NCI-H748 (cell line): ENCODE results near the gene MAML2.
A peak's percentile ranks its signal among the peaks of the same experiment; 100 is the strongest.

Source experiments
- DNase-seq: peaks from one replicate; lab custom pipeline; 2025; ENCODE audit not compliant: unreplicated experiment; lab: John Stamatoyannopoulos, UW

Gene MAML2

GRCh38 chr11:96051820-96052219 lies 291.2 kb downstream of the MAML2 start:
- no peak for DNase-seq

- no peak for DNase-seq
Observed at GRCh38 chr11:96050435-96051182, 292.4 kb downstream of the MAML2 start.

- DNase-seq, result no peak
Observed at GRCh38 chr11:96049426-96049825, 293.6 kb downstream of the MAML2 start.

- peak; percentile 3 for DNase-seq
Observed at GRCh38 chr11:96045622-96046456, 297.2 kb downstream of the MAML2 start.

- no peak for DNase-seq
Observed at GRCh38 chr11:96044747-96045146, 298.2 kb downstream of the MAML2 start.

GRCh38 chr11:96044311-96044710 lies 298.7 kb downstream of the MAML2 start:
- DNase-seq, result no peak

- DNase-seq, result no peak
Observed at GRCh38 chr11:96043291-96043690, 299.7 kb downstream of the MAML2 start.

GRCh38 chr11:96038046-96038445 lies 304.9 kb downstream of the MAML2 start:
- DNase-seq, result no peak

- no peak for DNase-seq
Observed at GRCh38 chr11:96037405-96037949, 305.5 kb downstream of the MAML2 start.

GRCh38 chr11:96036863-96037262 lies 306.1 kb downstream of the MAML2 start:
- no peak for DNase-seq

GRCh38 chr11:96035740-96036078 lies 307.3 kb downstream of the MAML2 start:
- no peak for DNase-seq

- no peak for DNase-seq
Observed at GRCh38 chr11:96035031-96035739, 307.8 kb downstream of the MAML2 start.

GRCh38 chr11:96033599-96033998 lies 309.4 kb downstream of the MAML2 start:
- DNase-seq, result no peak

- no peak for DNase-seq
Observed at GRCh38 chr11:96033095-96033494, 309.9 kb downstream of the MAML2 start.

- DNase-seq, result no peak
Observed at GRCh38 chr11:96028746-96029145, 314.2 kb downstream of the MAML2 start.

GRCh38 chr11:96027021-96027420 lies 316.0 kb downstream of the MAML2 start:
- DNase-seq, result no peak

- no peak for DNase-seq
Observed at GRCh38 chr11:96026310-96026709, 316.7 kb downstream of the MAML2 start.

GRCh38 chr11:96024666-96025065 lies 318.3 kb downstream of the MAML2 start:
- DNase-seq, result no peak

- no peak for DNase-seq
Observed at GRCh38 chr11:96023275-96023674, 319.7 kb downstream of the MAML2 start.

- no peak for DNase-seq
Observed at GRCh38 chr11:96021901-96022650, 320.9 kb downstream of the MAML2 start.
